Hematopoietic multipotent progenitor cell treated with erythropoietin and hydrocortisone succinate and interleukin-3 and kit ligand, for 6 days (in vitro differentiated cells): ENCODE measurements around the gene DYNLT1.
"Not testable (repeated sequence)": the region's sequence is repeated elsewhere in the genome, so short reads cannot be mapped to it uniquely, and the experiment has no call there.

Source experiments
- DNase-seq: peaks from one replicate; pipeline ENCODE4 v3.0.0-alpha.2; 2015

DYNLT1 gene

GRCh38 chr6:158644231-158645063, at the start of gene DYNLT1:
DYNLT1 (minus strand) TSS chr6:158644743; CDS start chr6:158644708, 35 bp downstream.
- peak; percentile 90 for DNase-seq

GRCh38 chr6:158688860-158689259, 44.3 kb upstream of the DYNLT1 start:
- no peak for DNase-seq

GRCh38 chr6:158687506-158687905, 43.0 kb upstream of the DYNLT1 start:
- DNase-seq, result no peak

- peak; percentile 74 for DNase-seq
Observed at GRCh38 chr6:158686791-158687381, 42.3 kb upstream of the DYNLT1 start.

- no peak for DNase-seq
Observed at GRCh38 chr6:158686311-158686710, 41.8 kb upstream of the DYNLT1 start.

GRCh38 chr6:158684745-158685324, 40.3 kb upstream of the DYNLT1 start:
- no peak for DNase-seq

GRCh38 chr6:158684311-158684710, 39.8 kb upstream of the DYNLT1 start:
- no peak for DNase-seq

- no peak for DNase-seq
Observed at GRCh38 chr6:158680481-158680880, 35.9 kb upstream of the DYNLT1 start.

- no peak for DNase-seq
Observed at GRCh38 chr6:158680015-158680414, 35.5 kb upstream of the DYNLT1 start.

- DNase-seq, result no peak
Observed at GRCh38 chr6:158677906-158678578, 33.5 kb upstream of the DYNLT1 start.

- DNase-seq, result not testable (repeated sequence)
Observed at GRCh38 chr6:158677094-158677493, 32.6 kb upstream of the DYNLT1 start.

GRCh38 chr6:158674342-158675131, 30.0 kb upstream of the DYNLT1 start:
- DNase-seq, result no peak

- DNase-seq, result no peak
Observed at GRCh38 chr6:158672726-158673125, 28.2 kb upstream of the DYNLT1 start.

GRCh38 chr6:158672119-158672518, 27.6 kb upstream of the DYNLT1 start:
- not testable (repeated sequence) for DNase-seq

GRCh38 chr6:158669145-158670035, 24.8 kb upstream of the DYNLT1 start:
- DNase-seq, result no peak

GRCh38 chr6:158668707-158669103, 24.2 kb upstream of the DYNLT1 start:
- DNase-seq, result no peak

- DNase-seq, result no peak
Observed at GRCh38 chr6:158667360-158667981, 22.9 kb upstream of the DYNLT1 start.

- peak; percentile 81 for DNase-seq
Observed at GRCh38 chr6:158666628-158667359, 22.3 kb upstream of the DYNLT1 start.

- DNase-seq, result no peak
Observed at GRCh38 chr6:158665332-158665731, 20.8 kb upstream of the DYNLT1 start.

GRCh38 chr6:158663625-158664165, 19.2 kb upstream of the DYNLT1 start:
- DNase-seq, result no peak
